ENCODE data around the gene OR2A12. TPM values are rescaled to one million over a fixed set of nuclear protein-coding genes. Genes with fewer than 3 reads are reported as not detected.
A peak's percentile ranks its signal among the peaks of the same experiment; 100 is the strongest.
"Not testable (repeated sequence)": the region's sequence is repeated elsewhere in the genome, so short reads cannot be mapped to it uniquely, and the experiment has no call there.

The OR2A12 gene
- polyA plus RNA-seq, 3 donors = 0.04 to 0.08 (median 0.06) TPM

DNA sequence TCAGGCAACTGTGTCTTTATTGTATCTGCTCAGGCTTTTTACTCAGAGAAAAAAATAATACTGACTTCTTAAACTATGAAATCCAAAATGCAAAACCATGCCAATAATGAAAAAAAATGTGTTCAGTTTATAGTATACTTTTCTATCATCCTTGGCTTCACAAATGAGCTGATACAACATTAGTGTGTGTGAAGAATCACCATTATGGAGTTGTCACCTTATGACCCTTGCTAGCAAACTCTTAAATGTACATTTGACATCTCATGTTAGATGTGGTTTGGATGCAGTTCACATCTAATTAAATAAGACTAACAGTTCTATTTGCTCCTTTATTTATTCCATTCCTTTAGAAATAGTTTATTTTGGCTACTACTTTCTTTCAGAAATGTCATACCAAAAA is 19.1 kb downstream of the OR2A12 start:
- DNase-seq (ENCODE audit: extremely low read depth in 1 of 11, low read depth in 9 of 11, low spot score in 4 of 11) = no peak

DNA sequence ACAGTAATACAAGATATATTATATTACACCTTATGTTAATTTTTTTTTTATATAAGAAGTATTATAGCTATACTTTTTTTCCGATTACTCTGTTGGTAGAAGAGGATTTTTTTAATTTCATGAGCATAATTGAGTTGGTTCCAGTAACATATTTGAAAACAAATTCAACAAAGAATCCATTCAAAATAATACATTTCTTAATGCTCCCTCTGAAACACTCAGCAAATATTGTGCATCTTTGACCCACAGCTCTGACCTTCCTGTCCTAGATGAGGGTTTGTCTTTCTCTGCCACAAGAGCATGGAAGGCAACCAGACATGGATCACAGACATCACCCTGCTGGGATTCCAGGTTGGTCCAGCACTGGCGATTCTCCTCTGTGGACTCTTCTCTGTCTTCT is 23.2 kb downstream of the OR2A12 start, which contains the start of gene OR2A2:
Gene OR2A2, plus strand, starts transcription at position 301 of the 400 bp plus-strand sequence. Its CDS starts 0 bp downstream, at position 301.
- no peak for DNase-seq (ENCODE audit: extremely low read depth in 1 of 11, low read depth in 9 of 11, low spot score in 4 of 11)

DNA sequence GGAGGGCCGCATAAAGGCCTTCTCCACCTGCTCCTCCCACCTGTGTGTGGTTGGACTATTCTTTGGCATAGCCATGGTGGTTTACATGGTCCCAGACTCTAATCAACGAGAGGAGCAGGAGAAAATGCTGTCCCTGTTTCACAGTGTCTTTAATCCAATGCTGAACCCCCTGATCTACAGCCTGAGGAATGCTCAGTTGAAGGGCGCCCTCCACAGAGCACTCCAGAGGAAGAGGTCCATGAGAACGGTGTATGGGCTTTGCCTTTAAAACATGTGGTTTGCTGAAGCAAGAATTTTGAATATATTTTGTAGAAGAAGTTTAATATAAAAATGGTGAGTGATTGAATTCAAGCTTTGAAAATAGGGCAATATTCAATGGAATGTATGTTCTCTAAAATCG is 24.2 kb downstream of the OR2A12 start:
- no peak for DNase-seq (ENCODE audit: extremely low read depth in 1 of 11, low read depth in 9 of 11, low spot score in 4 of 11)

DNA sequence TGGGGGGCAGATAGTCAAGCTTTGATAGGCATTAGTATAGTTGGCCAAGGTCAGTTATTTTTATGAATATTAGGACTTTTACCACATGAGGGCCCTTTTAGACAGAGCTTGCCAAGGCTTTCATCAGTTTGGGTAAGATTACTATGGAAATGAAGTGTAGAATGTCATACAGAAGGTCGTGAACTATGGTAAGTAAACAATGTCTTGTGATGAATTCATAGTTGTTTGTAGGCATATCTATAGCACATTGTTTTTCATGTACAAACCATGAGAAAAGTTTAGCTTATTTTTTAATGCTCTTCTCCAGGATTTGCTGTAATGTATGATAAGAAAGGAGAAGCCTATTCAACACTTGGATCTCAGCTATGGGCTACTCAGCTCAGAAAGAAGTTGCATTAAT is 27.6 kb downstream of the OR2A12 start:
- no peak for DNase-seq (ENCODE audit: extremely low read depth in 1 of 11, low read depth in 9 of 11, low spot score in 4 of 11)

- no peak for DNase-seq (ENCODE audit: extremely low read depth in 1 of 11, low read depth in 9 of 11, low spot score in 4 of 11)
Observed at GRCh38 chr7:144118341-144118740, 32.3 kb downstream of the OR2A12 start.

GRCh38 chr7:144122876-144123275 is 36.8 kb downstream of the OR2A12 start, which contains the start of gene OR2A14:
TSS of gene OR2A14 (plus strand) at chr7:144123176. CDS start at chr7:144129113, 5,937 bp downstream.
- no peak for DNase-seq (ENCODE audit: extremely low read depth in 1 of 11, low read depth in 9 of 11, low spot score in 4 of 11)

GRCh38 chr7:144127714-144128334 is 41.7 kb downstream of the OR2A12 start:
- DNase-seq (ENCODE audit: extremely low read depth in 1 of 11, low read depth in 9 of 11, low spot score in 4 of 11) = peak in 10 of 11 donors; percentile 20 to 63 (median 54)

- not testable (repeated sequence) for DNase-seq (ENCODE audit: extremely low read depth in 1 of 11, low read depth in 9 of 11, low spot score in 4 of 11)
Observed at GRCh38 chr7:144129601-144130000, 43.5 kb downstream of the OR2A12 start.

GRCh38 chr7:144130730-144131129 is 44.7 kb downstream of the OR2A12 start:
- DNase-seq (ENCODE audit: extremely low read depth in 1 of 11, low read depth in 9 of 11, low spot score in 4 of 11) = no peak

- no peak for DNase-seq (ENCODE audit: extremely low read depth in 1 of 11, low read depth in 9 of 11, low spot score in 4 of 11)
Observed at GRCh38 chr7:144132262-144132661, 46.2 kb downstream of the OR2A12 start.

DNA sequence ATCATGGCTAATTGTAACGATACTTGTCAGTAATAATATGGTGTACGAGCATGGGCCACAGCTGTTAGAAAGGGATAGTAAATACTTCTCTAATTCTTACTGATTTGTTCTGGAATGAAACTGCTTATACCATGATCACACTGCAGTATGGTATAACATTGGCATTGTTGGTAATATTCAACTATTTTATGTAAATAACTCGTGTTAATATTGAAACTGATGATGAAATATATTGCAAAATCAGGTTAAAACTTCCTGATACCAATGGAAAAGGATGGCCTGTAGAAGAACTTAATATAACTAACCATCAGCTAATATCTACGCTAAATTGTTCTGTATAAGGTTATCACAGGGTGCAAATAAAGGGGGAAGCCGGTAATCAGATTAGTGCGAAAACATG is 47.2 kb downstream of the OR2A12 start:
- no peak for DNase-seq (ENCODE audit: extremely low read depth in 1 of 11, low read depth in 9 of 11, low spot score in 4 of 11)

DNA sequence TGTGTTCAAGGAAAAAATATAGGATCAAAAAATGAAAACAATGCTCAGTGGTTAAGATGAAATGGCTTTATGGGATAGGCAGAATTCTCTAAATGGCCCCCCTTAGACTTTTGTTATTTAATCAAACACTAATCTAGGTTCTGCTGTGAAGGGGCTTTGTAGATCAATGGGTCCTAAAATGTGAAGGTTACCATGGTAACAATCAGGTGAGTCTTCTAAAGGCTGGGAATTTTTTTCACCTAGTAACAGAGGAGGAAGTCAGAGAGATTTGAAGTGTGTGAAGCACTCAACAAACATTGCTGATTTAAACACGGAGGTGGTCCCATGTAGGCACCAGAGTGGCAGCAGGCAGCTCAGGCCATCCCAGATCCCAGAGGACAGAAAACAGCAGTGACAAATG is 48.0 kb downstream of the OR2A12 start:
- DNase-seq (ENCODE audit: extremely low read depth in 1 of 11, low read depth in 9 of 11, low spot score in 4 of 11) = no peak

GRCh38 chr7:144137501-144137900 is 51.4 kb downstream of the OR2A12 start:
- DNase-seq (ENCODE audit: extremely low read depth in 1 of 11, low read depth in 9 of 11, low spot score in 4 of 11) = no peak

GRCh38 chr7:144142187-144142586 is 56.1 kb downstream of the OR2A12 start:
- no peak for DNase-seq (ENCODE audit: extremely low read depth in 1 of 11, low read depth in 9 of 11, low spot score in 4 of 11)

GRCh38 chr7:144144426-144144825 is 58.3 kb downstream of the OR2A12 start:
- DNase-seq (ENCODE audit: extremely low read depth in 1 of 11, low read depth in 9 of 11, low spot score in 4 of 11) = no peak

DNA sequence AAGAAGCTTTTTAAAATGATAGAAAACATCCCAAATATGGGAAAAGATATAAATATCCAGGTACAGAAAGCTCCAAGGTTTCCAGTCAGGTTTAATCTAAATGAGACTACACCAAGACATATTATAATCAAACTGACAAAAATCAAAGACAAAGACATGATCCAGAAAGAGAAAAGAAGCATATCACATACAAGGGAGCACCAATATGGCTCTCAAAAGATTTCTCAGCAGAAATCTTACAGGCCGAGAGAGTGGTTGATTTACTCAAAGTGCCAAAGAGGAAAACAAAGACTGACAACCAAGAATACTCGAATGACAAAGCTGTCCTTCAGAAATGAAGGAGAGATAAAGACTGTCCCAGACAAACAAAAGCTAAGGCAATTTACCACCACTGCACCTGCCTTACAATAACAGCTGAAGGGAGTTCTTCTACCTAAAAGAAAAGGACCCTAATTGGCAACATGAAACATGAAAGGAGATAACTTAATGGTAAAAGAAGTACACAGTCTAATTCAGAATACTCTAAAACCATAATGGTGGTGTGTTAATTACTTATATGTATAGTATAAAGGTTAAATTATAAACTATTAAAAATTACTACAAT is 62.2 kb downstream of the OR2A12 start:
- DNase-seq (ENCODE audit: extremely low read depth in 1 of 11, low read depth in 9 of 11, low spot score in 4 of 11) = no peak

Other genes with a start within 250 kb of the OR2A12 start
- 10 to 100 TPM; 73.5 to 93.6 (median 88.7) TPM for gene TCAF1, start 184.1 kb upstream of the OR2A12 start, polyA plus RNA-seq (ENCODE audit: insufficient read length in 3 of 3)
- gene OR2F2, start 151.0 kb upstream of the OR2A12 start, polyA plus RNA-seq (ENCODE audit: insufficient read length in 3 of 3) = not detected
- under 1 TPM in 2 of 3 donors, not detected in 1; 0.04 to 0.18 TPM for gene OR2F1, start 131.4 kb upstream of the OR2A12 start, polyA plus RNA-seq (ENCODE audit: insufficient read length in 3 of 3)
- under 1 TPM in 1 of 3 donors, not detected in 2; 0.03 TPM for gene OR6B1, start 86.0 kb upstream of the OR2A12 start, polyA plus RNA-seq (ENCODE audit: insufficient read length in 3 of 3)
- under 1 TPM in 1 of 3 donors, not detected in 2; 0.06 TPM for gene OR2A5, start 37.3 kb upstream of the OR2A12 start, polyA plus RNA-seq (ENCODE audit: insufficient read length in 3 of 3)
- gene OR2A25, start 16.5 kb upstream of the OR2A12 start, polyA plus RNA-seq (ENCODE audit: insufficient read length in 3 of 3) = under 1 TPM in 1 of 3 donors, not detected in 2; 0.17 TPM
- not detected for gene OR2A2, start 23.3 kb downstream of the OR2A12 start, polyA plus RNA-seq (ENCODE audit: insufficient read length in 3 of 3)
- not detected for gene OR2A14, start 36.9 kb downstream of the OR2A12 start, polyA plus RNA-seq (ENCODE audit: insufficient read length in 3 of 3)
- gene CTAGE4, start 97.2 kb downstream of the OR2A12 start, polyA plus RNA-seq (ENCODE audit: insufficient read length in 3 of 3) = 10 to 100 TPM in 1 of 3 donors, 1 to 10 TPM in 2; 3.2 to 10.3 (median 3.7) TPM
- gene ARHGEF35, start 109.6 kb downstream of the OR2A12 start, polyA plus RNA-seq (ENCODE audit: insufficient read length in 3 of 3) = 10 to 100 TPM; 19.6 to 25.1 (median 21.8) TPM
- gene OR2A42, start 153.3 kb downstream of the OR2A12 start, polyA plus RNA-seq (ENCODE audit: insufficient read length in 3 of 3) = 1 to 10 TPM in 2 of 3 donors, under 1 TPM in 1; 0.98 to 2.7 (median 1.2) TPM
- gene OR2A7, start 178.5 kb downstream of the OR2A12 start, polyA plus RNA-seq (ENCODE audit: insufficient read length in 3 of 3) = 10 to 100 TPM in 2 of 3 donors, 1 to 10 TPM in 1; 3.9 to 12.1 (median 11.6) TPM
- 10 to 100 TPM in 1 of 3 donors, 1 to 10 TPM in 2; 5.0 to 14.3 (median 5.7) TPM for gene CTAGE8, start 183.0 kb downstream of the OR2A12 start, polyA plus RNA-seq (ENCODE audit: insufficient read length in 3 of 3)
- gene OR2A1, start 226.1 kb downstream of the OR2A12 start, polyA plus RNA-seq (ENCODE audit: insufficient read length in 3 of 3) = 1 to 10 TPM in 1 of 3 donors, under 1 TPM in 2; 0.42 to 1.1 (median 0.81) TPM

All from renal cortex interstitium (tissue), 11 donors.